ENCODE data around the gene ADAD1.

- TF ChIP-seq CTCF (conservative IDR thresholded peaks at IDR 0.05; ENCODE audit: low read length), result no peak
- no peak for TF ChIP-seq EZH2phosphoT487 (IDR thresholded peaks at IDR 0.05; ENCODE audit: borderline replicate concordance, low read depth, low read length)
Observed at GRCh38 chr4:122469457-122469856, 90.6 kb downstream of the ADAD1 start.
